ENCODE data around the gene SUSD4. TPM values are rescaled to one million over a fixed set of nuclear protein-coding genes. Genes with fewer than 3 reads are reported as not detected.

SUSD4 gene
- total and polyA plus RNA-seq, 2 of the 8 experiments (the other 6 are each of a cell fraction or from before 2014, with no cell fraction given), result 3.9 to 5.2 TPM

GRCh38 chr1:223329664-223330415 lies 34.1 kb downstream of the SUSD4 start:
- no peak overlapping the region for H3K9ac ChIP-seq (replicated peaks in 1 of 4; ENCODE audit: extremely low read depth in 1 of 4, low read depth in 3 of 4, low read length in 3 of 4)
- no peaks in the 10 kb centered on the region; the same call in 1 of the 2 replicates for H3K23me2 ChIP-seq (ENCODE audit: low read depth, low read length)
- DNase-seq (ENCODE audit: low read depth in 1 of 2, low spot score in 2 of 2), result no peak
- no peak for TF ChIP-seq POU5F1 (IDR thresholded peaks at IDR 0.05; ENCODE audit: low read depth, low read length)
- FAIRE-seq, result no peak
- H3K27ac ChIP-seq (ENCODE audit: low read depth, low read length), result no peak overlapping the region
- H2AK5ac ChIP-seq (ENCODE audit: low read depth, low read length), result no peak overlapping the region
- no peaks in the 10 kb centered on the region for H3K79me2 ChIP-seq (ENCODE audit: control insufficient read depth in 1 of 2, insufficient read depth in 2 of 2, low read length in 2 of 2)
- no peak overlapping the region for H4K8ac ChIP-seq (ENCODE audit: extremely low read depth, insufficient read depth, low read length)
- H3K4ac ChIP-seq (replicated peaks; ENCODE audit: insufficient read length, low read depth, low read length), result no peak overlapping the region
- no peaks in the 10 kb centered on the region for H4K20me1 ChIP-seq (replicated peaks in 1 of 2; ENCODE audit: control insufficient read depth in 1 of 2, insufficient read depth in 2 of 2, low read length in 2 of 2)
- peaks cover 0 to 2% (median 0%) of the 10 kb centered on the region in 4 experiments; a peak in 1 of 7 replicates for H3K4me1 ChIP-seq (replicated peaks in 1 of 4; ENCODE audit: control insufficient read depth in 3 of 4, insufficient read depth in 4 of 4, low read length in 3 of 4)
- H3K14ac ChIP-seq (ENCODE audit: insufficient read length), result no peak overlapping the region
- H4K5ac ChIP-seq (ENCODE audit: insufficient read length, low read depth, low read length), result no peak overlapping the region
- no peak overlapping the region for H3K18ac ChIP-seq (ENCODE audit: extremely low read depth, low read length)
- H2BK5ac ChIP-seq (ENCODE audit: low read depth, low read length), result no peak overlapping the region
- H3K36me3 ChIP-seq (ENCODE audit: control insufficient read depth in 2 of 4, insufficient read depth in 4 of 4, low read length in 3 of 4), result no peaks in the 10 kb centered on the region
- no peaks in the 10 kb centered on the region for H3K9me3 ChIP-seq (ENCODE audit: insufficient read depth in 2 of 2, low read depth in 1 of 2, low read length in 1 of 2)
- POLR2A ChIA-PET (ENCODE audit: partially characterized antibody), result no interaction called here
- H2BK20ac ChIP-seq (ENCODE audit: low read length), result no peak overlapping the region
- no peak overlapping the region for H3K56ac ChIP-seq (replicated peaks; ENCODE audit: insufficient read length, low read depth, low read length)
- no peak overlapping the region for H3K4me2 ChIP-seq (ENCODE audit: insufficient read depth in 1 of 2, low read depth in 2 of 2, low read length in 2 of 2)
- no peak overlapping the region for H3K4me3 ChIP-seq (ENCODE audit: extremely low read depth in 1 of 4, insufficient read depth in 2 of 4, low read depth in 3 of 4, low read length in 4 of 4)
- H2AFZ ChIP-seq (ENCODE audit: low read length), result no peak overlapping the region
- CTCF ChIA-PET (ENCODE audit: partially characterized antibody), result interaction anchor here (0.8 to 1.7 kb wide), 6 partner anchors 8 to 299 kb away, joined by 3 to 6 read pairs (median 3); no protein-coding TSS in a partner anchor
- H2BK15ac ChIP-seq (ENCODE audit: low read length), result no peak overlapping the region
- H2BK12ac ChIP-seq (ENCODE audit: low read depth, low read length), result no peak overlapping the region
- WGBS, 2 experiments (ENCODE audit: extremely low coverage in 1 of 2, insufficient coverage in 1 of 2, insufficient read length in 1 of 2, insufficient replicate concordance in 2 of 2, low coverage in 1 of 2, low lambda C conversion rate in 2 of 2, missing lambda C conversion rate in 1 of 2), result 90% methylated on average over 5 of the region's 5 CpGs; no CpG with 5 or more reads in 1 of the 2 experiments
- no peaks in the 10 kb centered on the region for H3K79me1 ChIP-seq (ENCODE audit: low read depth, low read length)
- no peak overlapping the region for H2BK120ac ChIP-seq (replicated peaks; ENCODE audit: low read depth, low read length)
- no peak overlapping the region for H4K91ac ChIP-seq (replicated peaks; ENCODE audit: insufficient read length, low read length)
- H3K23ac ChIP-seq (ENCODE audit: insufficient read length), result no peak overlapping the region
- H3K27me3 ChIP-seq (replicated peaks in 1 of 4; ENCODE audit: control insufficient read depth in 3 of 4, extremely low read depth in 1 of 4, insufficient read depth in 3 of 4, low read length in 3 of 4), result no peaks in the 10 kb centered on the region

Data from H1 (cell line).